ENCODE results near the gene SPAG16.

Gene SPAG16

DNA sequence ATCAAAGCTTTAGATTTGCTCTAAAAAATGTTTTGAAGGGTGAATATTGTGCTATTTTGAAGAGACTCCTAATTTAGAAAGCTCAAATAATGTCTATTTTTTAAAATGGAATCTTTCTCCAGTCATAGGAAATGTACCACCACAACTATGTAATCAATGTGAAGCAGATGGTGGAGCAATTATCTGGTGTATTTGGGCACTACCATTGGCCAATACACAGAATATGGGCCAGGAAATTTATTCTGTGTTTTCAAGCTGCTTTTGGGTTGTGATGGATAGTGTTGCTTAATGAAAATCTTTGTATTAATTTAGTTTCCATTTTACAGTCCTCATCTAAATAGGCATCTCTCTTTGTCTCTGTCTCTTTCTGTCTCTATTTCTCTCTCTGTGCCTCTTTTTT, 1109.5 kb downstream of the SPAG16 start:
- no peaks in the 10 kb centered on the region for H3K27me3 ChIP-seq (ENCODE audit: insufficient read depth, poor library complexity, severe bottlenecking)
- H3K4me3 ChIP-seq (replicated peaks; ENCODE audit: insufficient read depth, low read length): no peak overlapping the region
- TF ChIP-seq GABPA (IDR thresholded peaks at IDR 0.05; ENCODE audit: low read depth): no peak
- TF ChIP-seq, protein P1, sequence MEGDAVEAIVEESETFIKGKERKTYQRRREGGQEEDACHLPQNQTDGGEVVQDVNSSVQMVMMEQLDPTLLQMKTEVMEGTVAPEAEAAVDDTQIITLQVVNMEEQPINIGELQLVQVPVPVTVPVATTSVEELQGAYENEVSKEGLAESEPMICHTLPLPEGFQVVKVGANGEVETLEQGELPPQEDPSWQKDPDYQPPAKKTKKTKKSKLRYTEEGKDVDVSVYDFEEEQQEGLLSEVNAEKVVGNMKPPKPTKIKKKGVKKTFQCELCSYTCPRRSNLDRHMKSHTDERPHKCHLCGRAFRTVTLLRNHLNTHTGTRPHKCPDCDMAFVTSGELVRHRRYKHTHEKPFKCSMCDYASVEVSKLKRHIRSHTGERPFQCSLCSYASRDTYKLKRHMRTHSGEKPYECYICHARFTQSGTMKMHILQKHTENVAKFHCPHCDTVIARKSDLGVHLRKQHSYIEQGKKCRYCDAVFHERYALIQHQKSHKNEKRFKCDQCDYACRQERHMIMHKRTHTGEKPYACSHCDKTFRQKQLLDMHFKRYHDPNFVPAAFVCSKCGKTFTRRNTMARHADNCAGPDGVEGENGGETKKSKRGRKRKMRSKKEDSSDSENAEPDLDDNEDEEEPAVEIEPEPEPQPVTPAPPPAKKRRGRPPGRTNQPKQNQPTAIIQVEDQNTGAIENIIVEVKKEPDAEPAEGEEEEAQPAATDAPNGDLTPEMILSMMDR (IDR thresholded peaks at IDR 0.05; ENCODE audit: insufficient read depth, low read length): no peak
- no peak for TF ChIP-seq POLR2AphosphoS5 (IDR thresholded peaks at IDR 0.05; ENCODE audit: low read depth)
- TF ChIP-seq SPI1 (IDR thresholded peaks at IDR 0.05; ENCODE audit: borderline replicate concordance, low read depth): no peak
- TF ChIP-seq, protein P2, sequence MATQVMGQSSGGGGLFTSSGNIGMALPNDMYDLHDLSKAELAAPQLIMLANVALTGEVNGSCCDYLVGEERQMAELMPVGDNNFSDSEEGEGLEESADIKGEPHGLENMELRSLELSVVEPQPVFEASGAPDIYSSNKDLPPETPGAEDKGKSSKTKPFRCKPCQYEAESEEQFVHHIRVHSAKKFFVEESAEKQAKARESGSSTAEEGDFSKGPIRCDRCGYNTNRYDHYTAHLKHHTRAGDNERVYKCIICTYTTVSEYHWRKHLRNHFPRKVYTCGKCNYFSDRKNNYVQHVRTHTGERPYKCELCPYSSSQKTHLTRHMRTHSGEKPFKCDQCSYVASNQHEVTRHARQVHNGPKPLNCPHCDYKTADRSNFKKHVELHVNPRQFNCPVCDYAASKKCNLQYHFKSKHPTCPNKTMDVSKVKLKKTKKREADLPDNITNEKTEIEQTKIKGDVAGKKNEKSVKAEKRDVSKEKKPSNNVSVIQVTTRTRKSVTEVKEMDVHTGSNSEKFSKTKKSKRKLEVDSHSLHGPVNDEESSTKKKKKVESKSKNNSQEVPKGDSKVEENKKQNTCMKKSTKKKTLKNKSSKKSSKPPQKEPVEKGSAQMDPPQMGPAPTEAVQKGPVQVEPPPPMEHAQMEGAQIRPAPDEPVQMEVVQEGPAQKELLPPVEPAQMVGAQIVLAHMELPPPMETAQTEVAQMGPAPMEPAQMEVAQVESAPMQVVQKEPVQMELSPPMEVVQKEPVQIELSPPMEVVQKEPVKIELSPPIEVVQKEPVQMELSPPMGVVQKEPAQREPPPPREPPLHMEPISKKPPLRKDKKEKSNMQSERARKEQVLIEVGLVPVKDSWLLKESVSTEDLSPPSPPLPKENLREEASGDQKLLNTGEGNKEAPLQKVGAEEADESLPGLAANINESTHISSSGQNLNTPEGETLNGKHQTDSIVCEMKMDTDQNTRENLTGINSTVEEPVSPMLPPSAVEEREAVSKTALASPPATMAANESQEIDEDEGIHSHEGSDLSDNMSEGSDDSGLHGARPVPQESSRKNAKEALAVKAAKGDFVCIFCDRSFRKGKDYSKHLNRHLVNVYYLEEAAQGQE (IDR thresholded peaks at IDR 0.05; ENCODE audit: insufficient replicate concordance, low read depth): no peak
- H3K27ac ChIP-seq (replicated peaks): no peak overlapping the region
- no peak for DNase-seq (ENCODE audit: low read depth in 1 of 2, low spot score in 1 of 2)

DNA sequence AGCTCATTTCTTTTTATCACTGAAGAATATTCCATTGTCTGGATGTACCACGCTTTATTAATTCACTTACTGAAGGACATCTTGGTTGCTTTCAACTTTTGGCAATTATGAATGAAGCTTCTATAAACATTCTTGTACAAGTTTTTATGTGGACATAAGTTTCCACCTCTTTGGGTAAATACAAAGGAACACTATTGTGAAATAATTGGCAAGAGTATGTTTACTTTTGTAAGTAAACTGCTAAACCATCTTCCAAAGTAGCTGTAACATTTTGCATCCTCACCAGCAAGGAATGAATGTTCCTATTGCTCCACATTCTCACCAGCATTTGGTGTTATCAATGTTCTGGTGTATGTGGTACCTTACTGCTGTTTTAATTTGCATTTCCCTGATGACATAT, 1110.8 kb downstream of the SPAG16 start:
- no peak for DNase-seq (ENCODE audit: low read depth in 1 of 2, low spot score in 1 of 2)
- Histone ChIP-seq H3K4me3 (replicated peaks; ENCODE audit: insufficient read depth, low read length) (no peak overlapping the region), H3K27me3 (ENCODE audit: insufficient read depth, poor library complexity, severe bottlenecking) (no peaks in the 10 kb centered on the region), H3K27ac (replicated peaks) (no peak overlapping the region)
- TF ChIP-seq SPI1 (IDR thresholded peaks at IDR 0.05; ENCODE audit: borderline replicate concordance, low read depth) (no peak), GABPA (IDR thresholded peaks at IDR 0.05; ENCODE audit: low read depth) (no peak), POLR2AphosphoS5 (IDR thresholded peaks at IDR 0.05; ENCODE audit: low read depth) (no peak)
- TF ChIP-seq, protein P2 (IDR thresholded peaks at IDR 0.05; ENCODE audit: insufficient replicate concordance, low read depth): no peak
- TF ChIP-seq, protein P1 (IDR thresholded peaks at IDR 0.05; ENCODE audit: insufficient read depth, low read length): no peak

DNA sequence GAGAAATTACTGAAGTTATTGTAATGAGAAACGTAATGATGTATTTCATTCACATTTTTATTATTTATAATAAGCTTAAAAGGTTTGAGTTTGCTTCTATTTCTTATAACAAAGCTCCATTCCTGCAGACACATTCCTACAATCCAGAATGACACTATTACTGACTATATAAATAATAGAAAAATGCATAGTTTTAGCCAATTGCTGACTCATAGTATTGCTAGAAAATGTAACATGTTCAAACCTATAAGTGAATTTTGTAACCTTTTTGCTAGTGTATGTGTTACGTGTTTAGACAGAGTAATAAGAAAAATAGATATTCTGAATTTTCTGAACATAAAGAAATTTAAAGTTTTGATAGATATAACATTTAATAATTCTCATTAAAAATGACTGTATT, 1117.3 kb downstream of the SPAG16 start:
- no peaks in the 10 kb centered on the region for H3K27me3 ChIP-seq (ENCODE audit: insufficient read depth, poor library complexity, severe bottlenecking)
- H3K27ac ChIP-seq (replicated peaks): no peak overlapping the region
- no peak for DNase-seq (ENCODE audit: low read depth in 1 of 2, low spot score in 1 of 2)
- TF ChIP-seq, protein P1 (IDR thresholded peaks at IDR 0.05; ENCODE audit: insufficient read depth, low read length): no peak
- TF ChIP-seq, protein P2 (IDR thresholded peaks at IDR 0.05; ENCODE audit: insufficient replicate concordance, low read depth): no peak
- TF ChIP-seq SPI1 (IDR thresholded peaks at IDR 0.05; ENCODE audit: borderline replicate concordance, low read depth): no peak
- TF ChIP-seq GABPA (IDR thresholded peaks at IDR 0.05; ENCODE audit: low read depth): no peak
- no peak for TF ChIP-seq POLR2AphosphoS5 (IDR thresholded peaks at IDR 0.05; ENCODE audit: low read depth)
- no peak overlapping the region for H3K4me3 ChIP-seq (replicated peaks; ENCODE audit: insufficient read depth, low read length)

Measured in HL-60 (cell line).